Hematopoietic multipotent progenitor cell treated with erythropoietin and hydrocortisone succinate and interleukin-3 and kit ligand, for 17 days (in vitro differentiated cells): Measurements from ENCODE around the gene NTM.

Experiments used
- DNase-seq: peaks from one replicate; pipeline ENCODE4 v3.0.0-alpha.2; 2015; ENCODE audit warnings: low spot score

NTM gene

GRCh38 chr11:132075447-132075846 lies 705.0 kb downstream of the NTM start:
- no peak for DNase-seq

- DNase-seq, result no peak
Observed at GRCh38 chr11:132077416-132077815, 707.0 kb downstream of the NTM start.

GRCh38 chr11:132078264-132079076 lies 708.1 kb downstream of the NTM start:
- no peak for DNase-seq

- DNase-seq, result no peak
Observed at GRCh38 chr11:132080127-132080526, 709.7 kb downstream of the NTM start.

- no peak for DNase-seq
Observed at GRCh38 chr11:132082566-132082965, 712.2 kb downstream of the NTM start.

GRCh38 chr11:132084433-132084832 lies 714.0 kb downstream of the NTM start:
- DNase-seq, result no peak

GRCh38 chr11:132087148-132087547 lies 716.7 kb downstream of the NTM start:
- DNase-seq, result no peak

- no peak for DNase-seq
Observed at GRCh38 chr11:132088551-132088950, 718.1 kb downstream of the NTM start.

GRCh38 chr11:132093536-132094259 lies 723.3 kb downstream of the NTM start:
- no peak for DNase-seq

GRCh38 chr11:132094598-132094997 lies 724.2 kb downstream of the NTM start:
- DNase-seq, result no peak

GRCh38 chr11:132095230-132096131 lies 725.1 kb downstream of the NTM start:
- DNase-seq, result no peak

- DNase-seq, result no peak
Observed at GRCh38 chr11:132096132-132096825, 725.9 kb downstream of the NTM start.

GRCh38 chr11:132099692-132100091 lies 729.3 kb downstream of the NTM start:
- no peak for DNase-seq

GRCh38 chr11:132100583-132100982 lies 730.2 kb downstream of the NTM start:
- DNase-seq, result no peak

- no peak for DNase-seq
Observed at GRCh38 chr11:132101881-132102280, 731.5 kb downstream of the NTM start.

GRCh38 chr11:132103021-132103420 lies 732.6 kb downstream of the NTM start:
- no peak for DNase-seq

GRCh38 chr11:132106096-132106982 lies 735.9 kb downstream of the NTM start:
- DNase-seq, result no peak

GRCh38 chr11:132111316-132111715 lies 740.9 kb downstream of the NTM start:
- no peak for DNase-seq

- DNase-seq, result no peak
Observed at GRCh38 chr11:132111838-132112237, 741.4 kb downstream of the NTM start.

- no peak for DNase-seq
Observed at GRCh38 chr11:132112846-132113245, 742.4 kb downstream of the NTM start.

- no peak for DNase-seq
Observed at GRCh38 chr11:132114185-132114584, 743.8 kb downstream of the NTM start.
